ENCODE data around the gene INA. TPM values are rescaled to one million over a fixed set of nuclear protein-coding genes. Genes with fewer than 3 reads are reported as not detected.

The INA gene
- total and polyA plus RNA-seq, 2 donors (not counting 1 experiment from before 2014, with no cell fraction given): 0.50 to 3.5 TPM

DNA sequence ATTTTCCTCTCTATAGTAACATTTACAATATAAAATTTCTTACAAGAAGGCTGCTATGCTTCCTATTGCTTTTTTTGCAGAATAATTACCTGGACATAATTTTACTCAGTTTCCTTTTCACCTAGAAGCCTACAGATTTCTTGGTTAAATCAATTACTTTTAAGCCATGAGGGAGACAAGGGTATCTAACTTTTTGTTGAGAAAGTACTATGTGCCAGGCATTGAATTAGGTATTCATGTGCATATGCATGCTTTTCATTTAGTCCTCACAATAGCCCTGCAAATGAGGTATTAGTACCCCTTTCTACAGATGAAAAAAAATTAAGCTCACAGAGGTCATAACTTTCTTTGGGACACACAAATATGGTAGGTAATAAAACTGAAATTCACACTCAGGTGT is 57.6 kb downstream of the INA start:
- Histone ChIP-seq H4K20me1 (ENCODE audit: control insufficient read depth, extremely low read depth, insufficient read depth, low read length) (no peaks in the 10 kb centered on the region), H3K36me3 (ENCODE audit: control insufficient read depth, insufficient read depth, low read length) (no peaks in the 10 kb centered on the region), H3K27ac (ENCODE audit: insufficient read depth, low read length) (no peak overlapping the region)

DNA sequence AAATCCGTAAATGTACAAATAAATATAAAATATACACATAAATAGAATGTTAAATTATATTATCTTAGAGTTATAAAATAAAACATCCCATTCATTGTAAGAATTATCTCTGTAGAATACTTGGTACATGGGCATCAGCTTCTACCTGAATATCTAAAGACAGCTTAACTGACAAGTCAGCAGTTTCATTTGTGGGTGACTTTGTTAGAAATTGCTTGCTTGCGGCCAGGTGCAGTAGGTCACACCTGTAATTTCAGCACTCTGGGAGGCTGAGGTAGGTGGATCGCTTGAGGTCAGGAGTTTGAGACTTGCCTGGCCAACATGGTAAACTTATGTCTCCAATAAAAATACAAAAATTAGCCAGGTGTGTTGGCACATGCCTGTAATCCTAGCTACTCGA is 59.4 kb downstream of the INA start:
- H3K4me3 ChIP-seq (replicated peaks in 1 of 4; ENCODE audit: control extremely low read depth in 1 of 4, insufficient read depth in 1 of 4, low read depth in 3 of 4, low read length in 4 of 4): no peak overlapping the region
- H3K27me3 ChIP-seq (ENCODE audit: control insufficient read depth, insufficient read depth, low read length): no peaks in the 10 kb centered on the region
- no peak overlapping the region for H2AFZ ChIP-seq (ENCODE audit: low read length)
- H3K4me2 ChIP-seq (ENCODE audit: extremely low read depth, insufficient read depth, low read length): no peak overlapping the region
- no peak overlapping the region for H3K9ac ChIP-seq (ENCODE audit: insufficient read depth, low read length)
- H4K20me1 ChIP-seq (ENCODE audit: control insufficient read depth, extremely low read depth, insufficient read depth, low read length): no peaks in the 10 kb centered on the region
- H3K36me3 ChIP-seq (ENCODE audit: control insufficient read depth, insufficient read depth, low read length): no peaks in the 10 kb centered on the region
- no peak for TF ChIP-seq EZH2 (IDR thresholded peaks at IDR 0.05; ENCODE audit: low read length, missing control alignments)
- TF ChIP-seq, protein P1, sequence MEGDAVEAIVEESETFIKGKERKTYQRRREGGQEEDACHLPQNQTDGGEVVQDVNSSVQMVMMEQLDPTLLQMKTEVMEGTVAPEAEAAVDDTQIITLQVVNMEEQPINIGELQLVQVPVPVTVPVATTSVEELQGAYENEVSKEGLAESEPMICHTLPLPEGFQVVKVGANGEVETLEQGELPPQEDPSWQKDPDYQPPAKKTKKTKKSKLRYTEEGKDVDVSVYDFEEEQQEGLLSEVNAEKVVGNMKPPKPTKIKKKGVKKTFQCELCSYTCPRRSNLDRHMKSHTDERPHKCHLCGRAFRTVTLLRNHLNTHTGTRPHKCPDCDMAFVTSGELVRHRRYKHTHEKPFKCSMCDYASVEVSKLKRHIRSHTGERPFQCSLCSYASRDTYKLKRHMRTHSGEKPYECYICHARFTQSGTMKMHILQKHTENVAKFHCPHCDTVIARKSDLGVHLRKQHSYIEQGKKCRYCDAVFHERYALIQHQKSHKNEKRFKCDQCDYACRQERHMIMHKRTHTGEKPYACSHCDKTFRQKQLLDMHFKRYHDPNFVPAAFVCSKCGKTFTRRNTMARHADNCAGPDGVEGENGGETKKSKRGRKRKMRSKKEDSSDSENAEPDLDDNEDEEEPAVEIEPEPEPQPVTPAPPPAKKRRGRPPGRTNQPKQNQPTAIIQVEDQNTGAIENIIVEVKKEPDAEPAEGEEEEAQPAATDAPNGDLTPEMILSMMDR (conservative IDR thresholded peaks at IDR 0.05 in 1 of 2, IDR thresholded peaks at IDR 0.05 in 1 of 2; ENCODE audit: low read depth in 1 of 2, low read length in 2 of 2): no peak
- no peaks in the 10 kb centered on the region for H3K9me3 ChIP-seq (ENCODE audit: control insufficient read depth, insufficient read depth, low read depth, low read length)
- no peaks in the 10 kb centered on the region for H3K79me2 ChIP-seq (ENCODE audit: control insufficient read depth, insufficient read depth, low read length)
- no peak overlapping the region for H3K27ac ChIP-seq (ENCODE audit: insufficient read depth, low read length)
- H3K4me1 ChIP-seq (ENCODE audit: control insufficient read depth, extremely low read depth, insufficient read depth, low read length): no peaks in the 10 kb centered on the region
- DNase-seq (ENCODE audit: low read depth in 2 of 2): no peak

More for the DNA sequence above, 57.6 kb downstream of the INA start:
- H3K4me2 ChIP-seq (ENCODE audit: extremely low read depth, insufficient read depth, low read length): no peak overlapping the region
- no peaks in the 10 kb centered on the region for H3K27me3 ChIP-seq (ENCODE audit: control insufficient read depth, insufficient read depth, low read length)
- no peak for TF ChIP-seq EZH2 (IDR thresholded peaks at IDR 0.05; ENCODE audit: low read length, missing control alignments)
- TF ChIP-seq, protein P1 (conservative IDR thresholded peaks at IDR 0.05 in 1 of 2, IDR thresholded peaks at IDR 0.05 in 1 of 2; ENCODE audit: low read depth in 1 of 2, low read length in 2 of 2): no peak
- H3K4me3 ChIP-seq (replicated peaks in 1 of 4; ENCODE audit: control extremely low read depth in 1 of 4, insufficient read depth in 1 of 4, low read depth in 3 of 4, low read length in 4 of 4): no peak overlapping the region
- H3K9ac ChIP-seq (ENCODE audit: insufficient read depth, low read length): no peak overlapping the region
- no peak for DNase-seq (ENCODE audit: low read depth in 2 of 2)
- H2AFZ ChIP-seq (ENCODE audit: low read length): no peak overlapping the region
- H3K9me3 ChIP-seq (ENCODE audit: control insufficient read depth, insufficient read depth, low read depth, low read length): no peaks in the 10 kb centered on the region
- H3K4me1 ChIP-seq (ENCODE audit: control insufficient read depth, extremely low read depth, insufficient read depth, low read length): no peaks in the 10 kb centered on the region
- H3K79me2 ChIP-seq (ENCODE audit: control insufficient read depth, insufficient read depth, low read length): no peaks in the 10 kb centered on the region

Other genes starting within 250 kb of the INA start
- 66.8 and 82.2 TPM in 2 replicates for gene NT5C2, start 83.9 kb upstream of the INA start, total RNA-seq
- 64.0 and 74.3 TPM in 2 replicates for gene NT5C2, start 83.9 kb upstream of the INA start, polyA plus RNA-seq
- 0.17 and 0.26 TPM in 2 replicates for gene RPEL1, start 31.3 kb upstream of the INA start, total RNA-seq
- 0.09 and 0.18 TPM in 2 replicates for gene RPEL1, start 31.3 kb upstream of the INA start, polyA plus RNA-seq
- 8.9 and 12.1 TPM in 2 replicates for gene PCGF6, start 74.0 kb downstream of the INA start, total RNA-seq
- 13.2 and 13.3 TPM in 2 replicates for gene PCGF6, start 74.0 kb downstream of the INA start, polyA plus RNA-seq
- 3.0 and 4.1 TPM in 2 replicates for gene TAF5, start 90.8 kb downstream of the INA start, total RNA-seq
- 3.4 and 3.9 TPM in 2 replicates for gene TAF5, start 90.8 kb downstream of the INA start, polyA plus RNA-seq
- gene ATP5MK, start 119.3 kb downstream of the INA start, total RNA-seq: 148 and 155 TPM in 2 replicates
- gene ATP5MK, start 119.3 kb downstream of the INA start, polyA plus RNA-seq: 355 and 386 TPM in 2 replicates
- 28.8 and 34.0 TPM in 2 replicates for gene PDCD11, start 119.5 kb downstream of the INA start, total RNA-seq
- gene PDCD11, start 119.5 kb downstream of the INA start, polyA plus RNA-seq: 10.0 and 15.1 TPM in 2 replicates
- 31.6 and 35.8 TPM in 2 replicates for gene CALHM2, start 175.2 kb downstream of the INA start, total RNA-seq
- gene CALHM2, start 175.2 kb downstream of the INA start, polyA plus RNA-seq: 29.8 and 37.2 TPM in 2 replicates
- not detected in 2 replicates for gene CALHM1, start 181.8 kb downstream of the INA start, total RNA-seq
- not detected in 2 replicates for gene CALHM1, start 181.8 kb downstream of the INA start, polyA plus RNA-seq
- gene CALHM3, start 202.1 kb downstream of the INA start, total RNA-seq: not detected in 2 replicates
- not detected in 2 replicates for gene CALHM3, start 202.1 kb downstream of the INA start, polyA plus RNA-seq
- gene NEURL1, start 216.6 kb downstream of the INA start, total RNA-seq: under 0.01 TPM in 1 of 2 replicates, not detected in the other
- gene NEURL1, start 216.6 kb downstream of the INA start, polyA plus RNA-seq: 0.11 and 0.12 TPM in 2 replicates

Data from fibroblast of lung (primary cell).